SJSA1 (cell line): ENCODE data around the gene KRT40. TPM values are rescaled to one million over a fixed set of nuclear protein-coding genes. Genes with fewer than 3 reads are reported as not detected.
A peak's percentile ranks its signal among the peaks of the same experiment; 100 is the strongest.

ENCODE experiments used
- DNase-seq, 2 experiments: peaks; one replicate each; pipeline ENCODE4 v3.0.0-alpha.2; 2015 to 2020; ENCODE audit warnings: low spot score in 2 of 2, low read depth in 1 of 2
- H3K27ac ChIP-seq: fragments of 250-450 bp; sonication (Bioruptor Pico); 2 replicates; pipeline ENCODE4 v1.5.1; 2020; ENCODE audit warnings: mild to moderate bottlenecking, moderate library complexity
- H3K27me3 ChIP-seq: fragments of 250-450 bp; sonication (Bioruptor Pico); replicated peaks from 2 replicates; pipeline ENCODE4 v1.5.1; 2020; ENCODE audit warnings: mild to moderate bottlenecking, moderate library complexity
- H3K36me3 ChIP-seq: fragments of 250-450 bp; sonication (Bioruptor Pico); 2 replicates; pipeline ENCODE4 v1.5.1; 2020; ENCODE audit warnings: mild to moderate bottlenecking
- H3K4me1 ChIP-seq: fragments of 250-450 bp; sonication (Bioruptor Pico); replicated peaks from 2 replicates; pipeline ENCODE4 v1.6.1; 2021; ENCODE audit warnings: mild to moderate bottlenecking
- H3K4me3 ChIP-seq: fragments of 250-450 bp; sonication (Bioruptor Pico); 2 replicates; pipeline ENCODE4 v1.5.1; 2020; ENCODE audit warnings: mild to moderate bottlenecking
- H3K9me3 ChIP-seq: fragments of 250-450 bp; sonication (Bioruptor Pico); replicated peaks from 2 replicates; pipeline ENCODE4 v1.5.1; 2020; ENCODE audit warnings: mild to moderate bottlenecking
- total RNA-seq: library from RNA; depleted of rRNA; stranded (reverse); fragments of >200 nt; shearing (Covaris generic); gene quantifications from 2 replicates; pipeline ENCODE4 v1.2.3, GENCODE V29; 2014; rRNA removed

Gene KRT40
- total RNA-seq, result not detected in 2 replicates

GRCh38 chr17:40984226-40984625 lies at the start of gene KRT40:
Gene KRT40 (minus strand): TSS chr17:40984326. CDS start chr17:40984273, 53 bp downstream.
- no peak for DNase-seq
- Histone ChIP-seq H3K4me1 (no peaks in the 10 kb centered on the region), H3K9me3 (no peaks in the 10 kb centered on the region), H3K27me3 (no peaks in the 10 kb centered on the region), H3K4me3 (no peak within 1 kb of the TSS), H3K27ac (no peak within 1 kb of the TSS), H3K36me3 (no peaks in the 10 kb centered on the region)

DNA sequence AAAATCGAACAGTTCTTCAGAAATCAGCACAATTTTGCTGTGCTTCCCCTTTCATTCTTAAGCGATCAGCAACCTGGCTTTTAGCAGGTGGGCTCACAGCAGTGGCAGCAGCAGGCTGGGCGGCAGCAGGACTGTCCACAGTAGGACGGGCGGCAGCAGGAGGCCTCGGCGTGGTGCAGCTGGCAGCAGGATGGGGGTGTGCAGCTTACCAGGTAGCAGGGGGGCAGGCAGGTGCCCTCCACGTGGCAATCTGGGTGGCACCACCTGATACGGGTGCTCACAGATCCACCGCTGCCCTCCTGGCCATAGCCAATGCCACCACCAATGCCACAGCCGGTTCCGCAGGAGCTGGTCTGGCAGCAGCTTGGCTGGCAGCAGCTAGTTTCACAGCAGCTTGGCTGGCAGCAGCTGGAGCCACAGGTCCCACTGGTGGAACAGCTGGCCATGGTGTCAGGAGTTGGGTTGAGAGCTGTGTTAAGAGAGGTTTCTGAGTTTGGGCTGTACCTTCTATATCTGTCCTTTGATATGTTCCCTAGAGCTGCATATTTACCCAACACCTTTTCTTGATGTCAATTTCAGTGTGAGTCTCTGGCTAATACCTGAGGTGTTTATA lies 45.6 kb upstream of the KRT40 start, which contains the start of gene KRTAP1-4:
KRTAP1-4 (minus strand) TSS at position 563 of the 613 bp plus-strand sequence; CDS start at position 446, 117 bp downstream.
- Histone ChIP-seq H3K36me3 (no peaks in the 10 kb centered on the region), H3K4me3 (no peak within 1 kb of the TSS), H3K27me3 (no peaks in the 10 kb centered on the region), H3K9me3 (no peaks in the 10 kb centered on the region), H3K4me1 (peaks cover 14% of the 10 kb centered on the region), H3K27ac (no peak within 1 kb of the TSS)
- no peak for DNase-seq

DNA sequence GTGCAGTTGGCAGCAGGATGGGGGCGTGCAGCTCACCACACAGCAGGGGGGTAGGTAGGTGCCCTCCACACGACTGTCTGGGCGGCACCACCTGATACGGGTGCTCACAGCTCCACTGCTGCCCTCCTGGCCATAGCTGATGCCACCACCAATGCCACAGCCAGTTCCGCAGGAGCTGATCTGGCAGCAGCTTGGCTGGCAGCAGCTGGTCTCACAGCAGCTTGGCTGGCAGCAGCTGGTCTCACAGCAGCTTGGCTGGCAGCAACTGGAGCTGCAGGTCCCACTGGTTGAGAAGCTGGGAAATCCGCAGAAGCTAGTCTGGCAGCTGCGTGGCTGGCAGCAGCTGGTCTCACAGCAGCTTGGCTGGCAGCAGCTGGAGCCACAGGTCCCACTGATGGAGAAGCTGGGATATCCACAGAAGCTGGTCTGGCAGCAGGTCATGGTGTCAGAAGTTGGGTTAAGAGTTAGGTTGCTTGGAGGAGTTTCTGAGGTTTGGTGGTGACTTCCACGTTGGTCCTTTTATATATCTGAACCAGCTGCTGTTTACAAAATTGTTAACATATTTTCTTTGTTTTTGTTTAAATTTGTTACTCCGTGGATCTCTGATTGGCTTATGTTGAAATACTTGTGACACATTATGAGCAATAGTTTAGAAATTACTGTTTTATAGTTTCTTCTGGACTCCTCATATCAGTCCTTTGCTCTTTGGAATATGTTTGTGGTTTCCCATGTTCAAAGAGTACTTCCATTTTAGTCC lies 42.8 kb upstream of the KRT40 start, which contains the start of gene KRTAP1-5:
KRTAP1-5 (minus strand) TSS at position 494 of the 757 bp plus-strand sequence; CDS start at position 441, 53 bp downstream.
- Histone ChIP-seq H3K9me3 (no peaks in the 10 kb centered on the region), H3K27me3 (no peaks in the 10 kb centered on the region), H3K36me3 (no peaks in the 10 kb centered on the region), H3K4me3 (no peak within 1 kb of the TSS), H3K27ac (peak within 1 kb of the TSS; percentile 10), H3K4me1 (peaks cover 14% of the 10 kb centered on the region)
- DNase-seq, result peak in 1 of 2 experiments; percentile 58

GRCh38 chr17:41024697-41025096 lies 40.6 kb upstream of the KRT40 start:
- Histone ChIP-seq H3K4me1 (peaks cover 14% of the 10 kb centered on the region), H3K4me3 (no peak overlapping the region), H3K36me3 (no peaks in the 10 kb centered on the region), H3K9me3 (no peaks in the 10 kb centered on the region), H3K27ac (no peak overlapping the region), H3K27me3 (no peaks in the 10 kb centered on the region)
- DNase-seq, result no peak

- Histone ChIP-seq H3K27ac (no peak overlapping the region), H3K9me3 (no peaks in the 10 kb centered on the region), H3K4me3 (no peak overlapping the region), H3K27me3 (no peaks in the 10 kb centered on the region), H3K36me3 (no peaks in the 10 kb centered on the region), H3K4me1 (no peaks in the 10 kb centered on the region)
- DNase-seq, result no peak
These were observed 36.2 kb upstream of the KRT40 start for GRCh38 chr17:41020336-41020735.

DNA sequence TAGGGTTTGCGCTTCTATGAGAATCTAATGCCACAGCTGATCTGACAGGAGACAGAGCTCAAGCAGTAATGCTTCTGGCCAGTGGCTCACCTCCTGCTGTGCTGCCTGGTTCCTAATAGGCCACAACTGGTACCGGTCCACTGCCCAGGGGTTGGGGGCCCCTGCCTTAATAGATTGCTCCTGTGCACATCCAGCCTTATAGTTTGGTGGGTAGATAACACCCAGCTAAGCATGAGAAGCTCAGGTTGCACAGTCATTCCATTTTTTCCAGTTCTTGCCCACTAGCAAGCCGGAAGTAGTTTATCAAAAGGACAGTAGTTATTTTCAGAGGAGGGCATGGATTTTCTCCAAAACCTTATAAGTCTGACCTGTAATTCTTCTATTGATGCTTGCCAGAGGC lies 35.3 kb upstream of the KRT40 start:
- Histone ChIP-seq H3K36me3 (no peaks in the 10 kb centered on the region), H3K4me1 (no peaks in the 10 kb centered on the region), H3K27me3 (no peaks in the 10 kb centered on the region), H3K9me3 (no peaks in the 10 kb centered on the region), H3K27ac (no peak overlapping the region), H3K4me3 (no peak overlapping the region)
- DNase-seq, result no peak

DNA sequence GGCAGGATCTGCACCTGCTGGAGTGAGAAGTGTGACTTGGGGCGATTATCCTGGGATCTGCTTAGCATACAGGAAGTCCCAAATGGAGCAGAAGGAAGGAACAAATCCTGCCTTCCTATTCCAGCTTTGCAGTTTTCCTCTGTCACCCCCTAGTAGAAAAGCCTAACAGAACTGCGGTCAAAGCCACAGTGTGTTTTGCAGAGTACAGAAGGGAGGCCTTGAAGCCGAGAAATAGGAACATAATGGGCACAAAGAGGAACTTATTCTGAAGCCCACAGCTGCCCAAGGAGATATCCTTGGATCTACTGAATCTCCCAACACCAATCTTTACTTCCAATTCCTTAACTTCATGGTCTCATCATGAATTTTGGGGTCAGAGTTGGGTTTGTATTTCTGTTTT lies 34.4 kb upstream of the KRT40 start:
- Histone ChIP-seq H3K4me3 (no peak overlapping the region), H3K4me1 (no peaks in the 10 kb centered on the region), H3K27me3 (no peaks in the 10 kb centered on the region), H3K27ac (no peak overlapping the region), H3K9me3 (no peaks in the 10 kb centered on the region), H3K36me3 (no peaks in the 10 kb centered on the region)
- no peak for DNase-seq

DNA sequence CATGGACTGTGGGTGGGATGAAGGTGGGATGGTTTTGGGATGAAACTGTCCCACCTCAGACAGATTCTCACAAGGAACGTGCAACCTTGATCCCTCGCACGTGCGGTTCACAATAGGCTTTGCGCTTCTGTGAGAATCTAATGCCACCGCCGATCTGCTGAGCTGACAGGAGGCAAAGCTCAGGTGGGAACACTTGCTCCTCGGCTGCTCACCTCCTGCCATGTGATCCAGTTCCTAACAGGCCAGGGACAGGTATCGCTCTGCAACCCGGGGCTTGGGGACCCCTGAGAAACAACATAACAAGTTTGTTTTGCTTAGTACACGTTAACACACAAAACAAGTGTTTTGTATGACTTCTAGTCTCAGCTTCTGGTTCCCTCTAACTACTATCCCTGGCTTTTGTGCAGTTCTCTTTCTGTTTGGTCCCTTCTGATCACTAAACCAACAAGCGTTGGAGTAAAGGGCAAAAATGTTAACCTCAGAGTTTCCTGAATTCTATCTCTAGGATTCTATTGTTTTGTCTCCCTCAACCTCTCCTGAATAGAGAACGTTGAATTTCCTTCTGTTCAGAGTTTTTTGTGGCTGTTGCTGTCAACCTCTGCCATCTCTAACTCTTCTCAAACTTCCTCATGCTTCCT lies 32.6 kb upstream of the KRT40 start:
- no peak for DNase-seq
- Histone ChIP-seq H3K36me3 (no peaks in the 10 kb centered on the region), H3K4me3 (no peak overlapping the region), H3K27ac (no peak overlapping the region), H3K4me1 (no peaks in the 10 kb centered on the region), H3K27me3 (no peaks in the 10 kb centered on the region), H3K9me3 (no peaks in the 10 kb centered on the region)

DNA sequence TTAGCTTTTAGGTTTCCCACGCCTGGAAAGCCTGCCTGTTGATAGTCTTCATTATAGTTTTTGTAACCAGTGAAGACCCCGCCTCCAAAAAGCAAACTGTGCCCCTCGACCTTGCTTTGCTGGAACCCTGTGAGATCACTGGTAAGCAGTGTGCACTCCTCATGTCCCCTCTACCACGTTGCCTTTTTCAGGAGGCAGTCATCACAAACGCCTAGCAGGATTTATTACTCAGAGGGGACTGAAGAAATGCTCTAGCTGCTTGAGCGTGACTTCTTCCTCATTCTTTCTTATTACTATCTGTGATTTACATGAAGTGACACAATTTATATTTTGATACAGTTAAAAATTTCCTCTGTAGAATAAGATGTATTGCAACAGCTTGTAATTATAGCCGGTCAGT lies 31.3 kb upstream of the KRT40 start:
- Histone ChIP-seq H3K36me3 (no peaks in the 10 kb centered on the region), H3K4me3 (no peak overlapping the region), H3K27ac (no peak overlapping the region)

DNA sequence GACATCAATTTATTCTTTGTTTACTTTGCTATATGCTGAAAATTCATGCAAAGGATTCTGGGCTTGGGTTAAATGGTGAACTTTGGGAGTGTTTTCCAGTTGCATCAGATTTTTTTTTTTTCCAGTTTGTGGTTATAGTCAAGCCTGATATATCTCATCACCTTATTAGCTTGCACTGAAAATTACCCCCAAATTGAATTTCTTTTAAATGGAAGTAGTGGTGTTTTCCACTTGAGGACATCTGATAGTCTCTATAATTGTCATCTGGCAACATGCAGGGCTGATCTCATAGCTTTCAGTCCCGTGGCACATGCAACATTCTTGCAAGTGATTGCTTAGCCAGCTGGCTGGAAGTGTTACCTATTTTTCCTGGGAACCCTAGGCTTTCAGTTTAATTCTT lies 29.5 kb upstream of the KRT40 start:
- no peaks in the 10 kb centered on the region for H3K27me3 ChIP-seq
- H3K4me3 ChIP-seq, result no peak overlapping the region
- no peak for DNase-seq
- no peaks in the 10 kb centered on the region for H3K36me3 ChIP-seq
- H3K9me3 ChIP-seq, result no peaks in the 10 kb centered on the region
- H3K4me1 ChIP-seq, result no peaks in the 10 kb centered on the region
- H3K27ac ChIP-seq, result no peak overlapping the region

More for the DNA sequence above, 31.3 kb upstream of the KRT40 start:
- no peaks in the 10 kb centered on the region for H3K4me1 ChIP-seq
- no peaks in the 10 kb centered on the region for H3K27me3 ChIP-seq
- DNase-seq, result no peak
- H3K9me3 ChIP-seq, result no peaks in the 10 kb centered on the region

DNA sequence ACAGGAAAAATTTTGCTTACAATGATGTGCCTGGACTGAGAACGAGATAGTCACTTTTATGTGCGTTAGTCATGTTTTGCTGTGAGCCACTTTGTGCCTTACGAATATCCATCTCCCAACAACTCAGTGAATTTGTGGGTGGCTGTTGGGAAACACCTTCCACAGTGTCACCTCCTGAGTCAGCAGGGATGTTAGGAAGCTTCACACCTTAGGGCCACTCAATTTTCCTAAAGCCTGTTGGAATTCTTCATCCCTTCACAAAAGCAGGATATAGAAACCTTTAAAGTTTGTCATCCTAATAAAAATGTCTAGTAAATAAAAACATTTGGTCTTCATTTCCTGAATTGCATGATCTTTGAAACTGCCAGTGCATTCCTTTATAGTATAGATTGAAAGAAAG lies 29.1 kb upstream of the KRT40 start:
- Histone ChIP-seq H3K4me3 (no peak overlapping the region), H3K27me3 (no peaks in the 10 kb centered on the region), H3K27ac (no peak overlapping the region), H3K36me3 (no peaks in the 10 kb centered on the region), H3K9me3 (no peaks in the 10 kb centered on the region), H3K4me1 (no peaks in the 10 kb centered on the region)
- no peak for DNase-seq

GRCh38 chr17:41012326-41013120 lies 28.4 kb upstream of the KRT40 start:
- Histone ChIP-seq H3K9me3 (no peaks in the 10 kb centered on the region), H3K27me3 (no peaks in the 10 kb centered on the region), H3K36me3 (no peaks in the 10 kb centered on the region), H3K27ac (no peak overlapping the region), H3K4me3 (no peak overlapping the region), H3K4me1 (no peaks in the 10 kb centered on the region)
- no peak for DNase-seq

GRCh38 chr17:41010441-41010840 lies 26.3 kb upstream of the KRT40 start:
- no peak overlapping the region for H3K27ac ChIP-seq
- no peak for DNase-seq
- no peak overlapping the region for H3K4me3 ChIP-seq
- no peaks in the 10 kb centered on the region for H3K27me3 ChIP-seq
- no peaks in the 10 kb centered on the region for H3K36me3 ChIP-seq
- H3K9me3 ChIP-seq, result no peaks in the 10 kb centered on the region
- H3K4me1 ChIP-seq, result no peaks in the 10 kb centered on the region
